ENCODE measurements around the gene RHOT2. TPM values are rescaled to one million over a fixed set of nuclear protein-coding genes. Genes with fewer than 3 reads are reported as not detected.

Gene RHOT2
- polyA plus RNA-seq (ENCODE audit: insufficient read length): 58.3 TPM

DNA sequence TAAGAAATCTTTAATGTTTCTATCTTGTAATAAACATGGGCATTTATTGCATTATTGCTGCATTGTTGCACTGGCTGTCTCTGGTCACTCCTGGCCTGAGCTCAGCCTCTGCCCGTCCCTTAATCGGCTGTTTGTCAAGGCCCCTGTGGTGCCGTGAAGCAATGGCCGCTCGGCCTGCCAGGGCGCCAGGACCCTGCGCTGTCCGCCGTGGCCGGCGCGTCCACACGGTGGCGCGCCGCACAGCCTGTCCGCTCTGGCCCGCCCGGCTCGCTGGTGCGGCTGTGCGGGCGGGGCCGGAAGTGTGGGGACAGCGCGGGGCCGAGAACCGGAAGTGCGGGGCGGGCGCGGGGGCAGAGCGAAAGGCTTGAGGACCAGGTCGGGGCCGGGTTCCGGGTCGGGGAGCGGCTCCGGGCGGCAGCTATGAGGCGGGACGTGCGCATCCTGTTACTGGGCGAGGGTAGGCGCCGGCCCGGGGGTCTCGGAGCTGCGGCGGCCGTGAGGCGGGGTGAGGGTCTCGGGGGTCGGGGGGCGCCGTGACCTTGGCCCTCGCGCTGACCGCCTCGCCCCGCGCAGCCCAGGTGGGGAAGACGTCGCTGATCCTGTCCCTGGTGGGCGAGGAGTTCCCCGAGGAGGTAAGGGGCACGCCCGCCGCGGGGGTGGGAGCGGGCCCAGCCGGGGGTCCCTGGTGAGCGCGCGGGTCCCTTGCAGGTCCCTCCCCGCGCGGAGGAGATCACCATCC, at the start of gene RHOT2:
Gene RHOT2, plus strand, starts transcription at position 353 of the 739 bp plus-strand sequence. Its CDS starts 68 bp downstream, at position 421.
- peak; percentile 74 for DNase-seq (ENCODE audit: low read depth)

DNA sequence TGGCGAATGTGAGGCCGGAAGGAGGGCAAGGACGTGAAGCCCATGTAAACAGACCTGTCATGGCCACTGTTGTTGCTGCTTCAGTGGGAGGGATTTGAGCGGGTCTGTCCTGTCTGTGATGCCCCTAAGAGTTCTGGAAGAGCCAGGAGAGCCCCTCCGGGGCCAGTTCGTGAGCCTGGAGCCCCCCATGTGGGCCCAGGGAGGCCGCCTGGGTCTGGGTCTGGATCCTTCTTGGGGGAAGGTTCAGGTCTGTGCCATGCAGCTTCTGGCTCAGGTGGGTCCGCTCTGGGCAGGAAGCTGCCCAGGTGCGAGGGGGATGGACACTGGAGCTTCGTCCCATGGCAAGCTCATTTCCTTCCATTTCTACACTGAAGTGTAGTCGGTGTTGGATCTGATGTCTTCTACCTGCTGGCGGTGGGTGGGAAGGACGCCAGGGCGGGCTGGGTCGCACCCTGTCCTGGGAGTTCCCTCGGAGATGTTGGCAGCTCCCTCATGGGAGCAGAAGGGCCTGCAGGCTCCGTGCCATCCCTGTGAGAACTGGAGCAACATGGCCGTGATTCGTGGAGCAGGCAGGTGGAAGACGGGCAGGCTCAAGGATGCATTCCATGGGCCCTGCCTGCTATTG, 48.3 kb upstream of the RHOT2 start:
- DNase-seq (ENCODE audit: low read depth): no peak

DNA sequence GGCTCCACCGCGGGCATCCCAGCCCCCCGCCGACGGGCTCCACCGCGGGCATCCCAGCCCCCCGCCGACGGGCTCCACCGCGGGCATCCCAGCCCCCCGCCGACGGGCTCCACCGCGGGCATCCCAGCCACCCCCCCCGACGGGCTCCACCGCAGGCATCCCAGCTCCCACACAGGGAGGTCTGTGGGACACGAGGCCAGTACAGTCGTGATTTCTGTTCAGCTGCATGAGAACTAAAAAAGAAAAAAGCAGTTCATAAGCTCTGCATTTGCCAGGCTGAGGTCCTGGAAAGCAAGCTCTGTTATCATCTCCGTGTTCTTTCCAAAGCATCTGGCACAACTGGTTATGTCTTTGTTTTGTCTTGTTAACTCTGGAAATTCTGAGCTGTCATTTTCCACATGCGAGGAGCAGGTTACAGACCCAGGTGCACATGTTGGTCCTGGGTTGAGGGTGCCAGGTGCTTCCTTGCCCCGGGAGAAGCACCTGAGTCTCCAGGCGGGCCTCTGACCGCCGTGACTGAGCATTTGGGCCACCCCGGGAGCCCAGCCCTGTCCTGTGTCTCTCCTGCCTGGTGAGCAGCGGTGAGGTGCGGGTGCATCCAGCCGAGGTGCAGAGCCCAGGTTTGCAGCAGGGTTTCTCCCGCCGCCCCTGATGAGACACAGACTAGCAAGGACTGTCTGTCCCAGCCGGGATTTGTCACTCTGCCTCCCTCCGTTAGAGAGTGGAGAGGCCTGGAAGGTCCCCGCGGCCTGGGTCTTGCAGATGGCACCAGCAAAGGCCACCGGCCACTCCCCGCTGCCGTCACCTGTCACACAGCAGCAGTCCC, 47.0 kb upstream of the RHOT2 start:
- no peak for DNase-seq (ENCODE audit: low read depth)

DNA sequence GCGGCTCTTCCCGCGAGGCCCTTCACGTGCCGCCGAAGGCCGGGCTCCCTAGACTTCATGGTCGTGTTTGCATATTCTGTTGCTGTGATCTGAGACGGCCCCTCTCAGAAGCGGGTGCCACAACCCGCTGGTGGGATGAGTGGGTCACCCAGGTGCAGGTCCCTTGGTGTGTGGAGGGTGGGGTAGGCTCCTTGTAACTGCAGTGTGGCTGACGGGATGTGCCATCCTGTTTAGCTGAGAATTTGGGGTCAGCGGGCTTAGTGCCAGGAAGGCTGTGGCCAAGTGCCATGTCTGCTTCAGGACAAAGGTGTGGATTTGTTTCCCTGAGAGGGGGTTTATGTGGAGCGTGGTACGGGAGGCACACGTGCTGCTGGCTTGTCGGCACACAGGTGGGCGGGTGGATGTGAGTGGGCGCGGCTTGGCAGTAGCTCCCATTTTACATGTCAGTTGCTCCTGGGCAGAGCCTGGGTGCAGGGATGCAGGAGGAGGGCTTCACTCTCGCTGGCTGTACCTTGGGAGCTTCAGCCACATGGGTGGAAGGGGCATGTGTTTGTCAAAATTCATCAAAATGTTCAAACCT, 46.3 kb upstream of the RHOT2 start:
- DNase-seq (ENCODE audit: low read depth): no peak

DNA sequence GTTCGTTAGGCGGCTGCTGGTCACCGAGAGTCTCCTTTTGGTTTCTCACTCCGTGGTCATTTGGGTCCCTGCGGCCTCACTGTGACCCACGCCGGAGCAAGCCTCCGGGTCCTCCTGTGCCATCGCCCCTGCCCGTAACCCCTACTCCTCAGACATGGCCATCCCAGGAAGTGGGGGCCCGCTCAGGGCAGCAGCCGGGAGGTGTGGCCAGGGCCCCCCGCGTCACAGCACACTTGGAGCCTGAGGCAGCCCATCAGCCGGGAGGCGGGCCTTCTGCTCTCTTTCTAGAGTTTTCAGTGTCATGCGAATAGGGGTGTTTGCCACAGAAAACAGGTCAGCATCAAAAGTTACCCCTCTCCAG, 45.0 kb upstream of the RHOT2 start:
- DNase-seq (ENCODE audit: low read depth): no peak

DNA sequence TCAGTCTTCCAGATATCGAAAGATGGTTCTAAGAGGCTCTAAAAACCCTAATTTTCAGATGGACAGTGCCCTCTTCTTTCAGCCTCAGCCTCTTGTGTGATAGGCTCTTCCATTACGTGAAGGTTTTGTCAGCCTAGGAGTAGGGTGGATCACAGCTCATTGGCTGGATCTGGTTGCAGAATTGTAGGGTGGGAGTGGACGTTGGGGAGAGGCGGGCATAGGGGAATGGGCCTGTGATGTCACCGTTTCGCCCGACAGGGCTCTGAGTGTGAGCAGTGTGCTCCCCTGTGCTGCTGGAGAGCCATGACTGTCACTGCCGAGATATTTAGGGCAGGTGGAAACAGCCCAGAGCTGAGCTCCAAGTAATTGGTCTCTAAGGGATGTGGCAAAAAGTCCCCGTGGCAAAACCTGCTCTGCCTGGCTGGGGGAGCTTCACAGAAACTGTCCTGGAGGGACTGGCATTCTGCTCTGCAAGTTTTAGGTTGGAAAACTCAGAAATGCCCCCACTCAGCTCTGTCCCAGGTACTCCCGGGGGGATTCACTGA, 43.3 kb upstream of the RHOT2 start:
- no peak for DNase-seq (ENCODE audit: low read depth)

DNA sequence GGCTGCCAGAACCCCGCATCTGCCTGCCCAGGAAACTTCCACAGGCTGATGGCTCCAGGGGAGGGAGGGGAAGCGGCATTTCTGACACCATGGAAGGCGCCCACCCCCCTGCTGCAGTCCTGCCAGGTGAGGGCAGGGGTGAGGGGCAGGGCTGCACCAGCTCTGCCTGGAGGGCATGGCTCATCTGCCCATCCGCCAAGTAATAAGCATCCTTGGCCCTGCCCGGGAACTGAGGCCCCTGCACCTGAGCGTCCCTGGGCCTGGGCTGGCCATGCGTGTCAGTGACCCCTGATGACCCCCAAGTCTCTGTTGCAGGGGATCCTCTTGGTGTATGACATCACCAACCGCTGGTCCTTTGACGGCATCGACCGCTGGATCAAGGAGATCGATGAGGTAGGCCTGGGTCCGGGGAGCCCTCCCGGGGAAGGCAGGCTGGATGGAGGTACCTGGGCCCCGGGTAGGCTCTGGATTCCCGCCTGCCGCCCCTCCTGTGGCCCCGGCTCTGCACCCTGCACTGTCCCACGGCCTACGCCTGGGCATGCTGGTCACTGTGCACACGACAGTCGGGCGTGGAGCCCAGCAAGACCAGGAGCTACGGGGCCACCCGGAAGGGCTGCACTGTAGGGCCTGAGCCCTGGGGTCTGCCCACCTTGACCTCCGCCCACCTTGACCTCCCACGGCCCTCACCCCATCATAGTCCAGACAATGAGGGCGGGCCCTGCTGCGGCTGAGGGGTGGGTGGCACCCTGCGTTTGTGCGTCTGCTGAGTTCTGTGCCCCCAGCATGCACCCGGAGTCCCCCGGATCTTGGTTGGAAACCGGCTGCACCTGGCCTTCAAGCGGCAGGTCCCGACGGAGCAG, 42.6 kb upstream of the RHOT2 start:
- DNase-seq (ENCODE audit: low read depth): no peak

DNA sequence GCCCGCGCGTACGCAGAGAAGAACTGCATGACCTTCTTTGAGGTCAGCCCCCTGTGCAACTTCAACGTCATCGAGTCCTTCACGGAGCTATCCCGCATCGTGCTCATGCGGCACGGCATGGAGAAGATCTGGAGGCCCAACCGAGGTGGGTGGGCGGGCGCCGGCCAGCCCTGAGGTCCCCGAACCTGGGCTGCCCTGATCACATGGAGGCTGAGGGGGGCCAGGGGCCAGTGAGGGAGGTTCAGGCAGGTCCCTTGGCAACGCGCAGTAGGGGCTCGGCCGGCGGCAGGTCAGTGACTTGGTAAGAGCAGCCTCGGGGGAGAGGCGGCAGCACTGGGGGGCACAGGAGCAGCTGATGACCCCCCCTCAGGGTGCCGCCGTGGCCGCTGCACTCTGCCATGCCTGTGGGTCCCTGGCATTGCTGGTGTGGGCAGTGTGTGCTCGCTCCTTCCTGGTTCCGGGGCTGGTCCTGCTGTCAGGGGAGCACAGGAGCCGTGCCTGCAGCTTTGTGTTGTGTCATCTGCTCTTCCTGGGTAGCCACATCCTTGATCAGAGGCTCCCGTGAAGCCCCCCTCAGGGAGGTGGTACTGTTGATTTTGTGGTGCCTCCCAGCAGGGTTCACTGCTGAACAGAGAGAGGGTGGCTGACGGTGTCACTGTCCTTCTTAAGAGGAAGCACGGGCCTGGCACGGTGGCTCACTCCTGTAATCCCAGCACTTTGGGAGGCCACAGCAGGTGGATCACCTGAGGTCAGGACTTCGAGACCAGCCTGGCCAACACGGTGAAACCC, 41.8 kb upstream of the RHOT2 start:
- no peak for DNase-seq (ENCODE audit: low read depth)

DNA sequence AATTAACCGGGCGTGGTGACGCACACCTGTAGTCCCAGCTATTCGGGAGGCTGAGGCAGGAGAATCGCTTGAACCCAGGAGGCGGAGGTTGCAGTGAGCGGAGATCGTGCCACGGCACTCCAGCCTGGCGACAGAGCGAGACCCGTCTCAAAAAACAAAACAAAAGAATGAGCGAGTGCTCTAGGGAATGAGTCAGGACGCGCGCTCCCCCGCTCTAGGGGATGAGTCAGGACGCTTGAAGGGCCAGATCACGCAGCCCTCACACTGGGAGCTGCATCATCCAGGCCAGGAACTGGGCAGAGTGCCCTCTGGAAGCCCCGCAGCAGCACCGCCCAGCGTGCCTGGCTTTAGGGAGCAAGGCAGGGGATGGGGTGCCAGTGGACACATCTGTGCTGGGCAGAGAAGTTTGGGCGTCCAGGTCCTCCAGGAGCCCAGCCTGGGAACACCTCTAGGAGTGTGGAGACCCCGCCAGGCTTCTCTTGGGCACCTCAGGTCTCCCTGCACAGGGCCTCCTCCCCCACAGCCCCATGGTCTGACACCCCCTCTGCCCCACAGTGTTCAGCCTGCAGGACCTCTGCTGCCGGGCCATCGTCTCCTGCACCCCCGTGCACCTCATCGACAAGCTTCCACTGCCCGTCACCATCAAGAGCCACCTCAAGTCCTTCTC, 41.0 kb upstream of the RHOT2 start:
- no peak for DNase-seq (ENCODE audit: low read depth)

DNA sequence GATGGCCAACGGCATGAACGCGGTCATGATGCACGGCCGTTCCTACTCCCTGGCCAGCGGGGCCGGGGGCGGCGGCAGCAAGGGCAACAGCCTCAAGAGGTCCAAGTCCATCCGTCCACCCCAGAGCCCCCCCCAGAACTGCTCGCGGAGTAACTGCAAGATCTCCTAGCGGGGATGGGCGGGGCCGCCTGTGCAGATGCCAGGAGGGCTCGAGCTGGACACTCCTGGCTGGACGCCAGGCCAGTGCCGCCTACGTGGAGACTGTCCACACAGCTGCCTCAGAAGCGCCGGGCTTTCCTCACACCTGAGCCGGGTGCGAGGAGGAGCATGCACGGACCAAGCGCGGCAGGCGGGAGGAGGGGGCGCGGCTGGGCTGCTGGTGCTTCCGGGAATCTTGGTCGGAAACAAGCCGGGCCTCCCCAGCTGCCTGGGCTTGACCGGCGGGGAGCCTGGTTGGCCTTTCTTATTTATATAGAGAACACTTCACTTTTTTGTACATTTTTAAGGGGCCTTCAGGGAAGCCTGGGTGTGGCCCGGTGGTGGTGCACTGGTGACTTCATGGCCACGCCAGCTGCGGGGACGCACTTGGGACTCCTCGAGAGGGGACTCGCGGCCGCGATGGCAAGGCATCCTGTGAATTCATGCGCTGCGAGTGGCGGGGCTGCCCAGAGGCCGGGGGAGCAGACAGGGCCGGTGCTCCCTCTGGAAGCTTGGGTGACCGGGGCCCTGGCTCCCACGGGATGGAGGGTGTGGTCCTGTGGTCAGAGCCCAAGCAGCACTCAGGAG, 40.3 kb upstream of the RHOT2 start:
- no peak for DNase-seq (ENCODE audit: low read depth)

DNA sequence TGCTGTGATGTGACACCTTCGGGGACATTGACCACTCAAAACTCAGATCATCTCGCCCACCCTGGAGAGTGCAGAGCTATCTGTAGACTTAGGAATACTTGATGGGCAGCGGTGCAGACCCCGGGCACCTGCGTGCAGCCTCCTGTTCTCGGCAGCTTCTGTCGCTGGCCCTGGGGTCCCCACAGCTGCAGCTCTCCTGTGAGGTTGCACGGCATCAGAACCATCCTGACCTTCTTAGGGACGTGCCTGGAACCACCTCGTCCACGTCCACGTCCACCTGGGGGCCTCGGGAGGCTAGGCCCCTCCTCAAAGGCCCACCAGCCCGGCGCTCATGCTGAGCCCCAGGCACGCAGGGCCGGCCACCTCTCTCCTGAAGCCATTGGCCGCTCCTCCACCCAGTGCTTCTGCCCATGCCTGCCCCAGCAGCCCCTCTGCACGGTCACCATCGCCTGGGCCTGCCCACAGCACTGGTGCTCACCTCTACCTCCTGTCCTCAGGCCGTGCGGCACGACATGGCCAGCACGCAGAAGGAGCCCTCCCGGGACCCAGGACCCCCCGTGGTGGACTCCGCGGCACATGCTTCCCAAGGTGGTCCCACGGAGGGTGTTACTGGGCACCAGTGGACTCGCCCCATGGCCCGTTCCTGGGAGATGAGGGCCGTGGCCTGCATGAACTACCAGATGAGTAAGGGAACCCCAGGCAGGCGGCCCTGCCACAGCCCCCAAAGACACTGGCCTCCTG, 39.4 kb upstream of the RHOT2 start:
- no peak for DNase-seq (ENCODE audit: low read depth)

DNA sequence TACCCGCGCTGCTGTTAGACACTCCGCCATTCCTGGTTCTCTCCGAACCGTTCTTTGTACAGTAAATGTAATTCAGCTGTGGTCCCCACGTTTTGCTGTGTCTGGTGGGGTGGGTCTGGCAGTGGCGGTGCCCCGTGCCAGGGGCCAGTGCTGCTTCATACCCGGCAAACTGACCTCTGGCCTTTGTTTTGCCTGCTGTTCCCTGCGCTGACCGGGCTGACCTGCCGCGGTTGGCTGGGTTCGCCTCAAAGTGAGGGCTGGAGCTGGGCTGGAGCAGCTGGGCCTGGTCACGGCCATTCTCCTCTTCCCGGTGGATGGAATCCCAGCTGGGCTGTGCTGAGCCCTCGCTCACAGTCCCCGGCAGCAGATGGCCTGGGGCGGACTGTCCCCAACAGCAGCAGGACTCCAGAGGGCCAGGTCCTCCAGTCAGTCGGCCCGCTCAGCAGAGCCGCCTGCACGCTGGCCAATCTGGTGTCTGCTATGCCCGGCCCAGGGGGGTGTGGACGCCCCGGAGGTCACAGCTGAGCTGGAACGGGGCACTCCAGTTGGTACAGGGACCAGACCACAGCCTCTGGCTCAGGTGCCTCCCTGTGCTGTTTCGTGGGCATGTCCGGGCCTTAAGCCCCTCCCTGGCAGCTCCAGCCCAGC, 38.6 kb upstream of the RHOT2 start:
- DNase-seq (ENCODE audit: low read depth): no peak

DNA sequence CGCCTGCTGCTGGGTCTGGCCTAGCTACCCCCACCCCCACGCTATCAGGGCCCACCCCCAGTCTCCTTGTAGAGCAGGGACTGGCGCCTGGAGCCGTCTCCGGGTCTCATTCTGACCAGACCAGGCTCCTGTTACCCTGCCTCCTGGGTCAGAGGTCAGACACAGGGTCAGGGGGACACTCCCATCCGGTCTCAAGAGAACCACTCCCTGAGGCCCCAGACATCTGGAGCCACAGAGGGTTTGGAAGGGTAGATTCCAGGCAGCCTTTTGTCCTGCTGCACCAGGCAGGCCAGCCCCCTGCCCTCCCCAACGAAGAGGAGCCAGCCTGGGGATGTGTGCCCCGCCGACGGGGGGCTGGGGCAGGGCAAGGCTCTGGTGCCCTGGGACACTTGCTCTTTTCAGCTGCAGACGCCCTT, 38.1 kb upstream of the RHOT2 start:
- no peak for DNase-seq (ENCODE audit: low read depth)

DNA sequence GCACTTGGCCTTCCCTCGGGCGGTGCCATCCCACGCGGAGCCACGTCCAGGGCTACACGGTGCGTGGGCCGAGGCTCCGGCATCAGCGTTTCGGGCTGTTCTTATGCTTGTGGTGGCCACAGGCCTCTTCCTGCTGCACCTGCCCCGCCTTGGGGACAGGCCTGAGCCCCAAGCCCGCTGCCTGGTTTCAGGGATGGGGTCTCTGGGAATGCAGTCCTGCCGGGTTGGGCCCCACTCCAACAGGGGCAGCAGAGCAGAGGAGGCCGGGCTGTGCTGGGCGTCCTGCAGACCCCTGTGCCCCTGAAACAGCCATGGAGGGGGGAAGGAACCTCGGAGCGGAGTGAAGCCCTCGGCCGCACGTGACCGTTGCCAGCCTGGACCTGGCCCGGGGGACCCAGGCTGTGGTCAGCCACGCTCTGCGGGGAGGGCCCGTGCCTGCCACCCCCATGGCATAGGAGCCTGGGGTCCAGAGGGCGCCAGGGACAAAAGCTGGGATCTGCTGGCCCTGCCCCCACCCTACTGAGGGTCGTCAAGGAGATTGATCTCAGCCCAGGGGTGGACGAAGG, 37.6 kb upstream of the RHOT2 start:
- no peak for DNase-seq (ENCODE audit: low read depth)

DNA sequence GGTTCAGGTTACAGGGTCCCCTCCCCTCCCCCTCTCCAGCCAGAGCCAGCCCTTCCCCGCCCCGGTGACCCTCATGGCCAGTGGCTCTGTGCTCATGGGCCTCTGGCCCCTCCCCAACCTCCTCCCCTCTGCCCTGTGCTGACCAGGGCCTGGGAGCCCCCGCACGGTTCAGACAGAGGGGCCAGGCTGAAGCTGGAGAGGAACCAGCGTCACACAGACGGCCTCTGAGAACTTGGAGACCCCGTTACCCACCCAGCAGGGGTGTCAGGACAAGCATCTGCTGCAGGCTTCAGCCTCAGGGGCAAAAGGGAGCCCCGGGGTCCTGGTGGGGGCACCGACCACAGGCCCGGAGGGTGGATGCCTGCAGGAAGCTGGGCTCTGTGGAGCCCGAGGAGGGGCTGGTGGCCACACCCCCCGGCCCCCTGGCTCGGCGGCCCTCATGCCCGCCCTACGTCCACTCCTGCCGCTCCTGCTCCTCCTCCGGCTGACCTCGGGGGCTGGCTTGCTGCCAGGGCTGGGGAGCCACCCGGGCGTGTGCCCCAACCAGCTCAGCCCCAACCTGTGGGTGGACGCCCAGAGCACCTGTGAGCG, 37.0 kb upstream of the RHOT2 start, which contains the start of gene WFIKKN1:
Gene WFIKKN1, plus strand, starts transcription at position 171 of the 591 bp plus-strand sequence. Its CDS starts 269 bp downstream, at position 440.
- no peak for DNase-seq (ENCODE audit: low read depth)

DNA sequence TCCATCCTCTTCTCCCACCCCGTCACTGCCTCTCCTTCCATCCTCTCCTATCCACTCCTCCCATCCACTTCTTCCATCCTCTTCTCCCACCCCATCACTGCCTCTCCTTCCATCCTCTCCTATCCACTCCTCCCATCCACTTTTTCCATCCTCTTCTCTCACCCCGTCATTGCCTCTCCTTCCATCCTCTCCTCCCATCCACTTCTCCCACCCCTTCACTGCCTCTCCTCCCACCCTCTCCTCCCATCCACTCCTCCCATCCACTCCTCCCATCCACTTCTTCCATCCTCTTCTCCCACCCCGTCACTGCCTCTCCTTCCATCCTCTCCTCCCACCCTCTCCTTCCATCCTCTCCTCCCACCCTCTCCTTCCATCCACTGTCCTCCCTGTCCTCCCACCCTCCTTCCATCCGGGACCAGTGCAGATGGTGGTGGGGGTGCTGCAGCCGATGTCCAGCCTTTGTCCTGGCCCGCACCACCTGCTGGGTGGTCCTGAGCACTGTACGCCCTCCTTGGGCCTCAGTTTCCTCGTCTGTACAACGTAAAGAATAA, 36.0 kb upstream of the RHOT2 start:
- DNase-seq (ENCODE audit: low read depth): no peak
